Duodenal mucosa (tissue), 2 donors: ENCODE results near the gene ARRDC2.
"Not testable (repeated sequence)": the region's sequence is repeated elsewhere in the genome, so short reads cannot be mapped to it uniquely, and the experiment has no call there.

Experiments used
- H3K27ac ChIP-seq: one replicate; pipeline ENCODE4 v1.7.0; 2013; ENCODE audit warnings: low read depth, low read length
- H3K27me3 ChIP-seq, 2 donors: one replicate each; pipeline ENCODE4 v1.7.0; 2013; ENCODE audit warnings: low read length in 2 of 2, control low read depth in 1 of 2; ENCODE audit not compliant: insufficient read depth in 2 of 2, control insufficient read depth in 1 of 2
- H3K36me3 ChIP-seq, 2 donors: one replicate each; pipeline ENCODE4 v1.7.0; 2013; ENCODE audit warnings: low read length in 2 of 2, control low read depth in 1 of 2; ENCODE audit not compliant: insufficient read depth in 2 of 2, control insufficient read depth in 1 of 2
- H3K4me1 ChIP-seq, 2 donors: one replicate each; pipeline ENCODE4 v1.7.0; 2013; ENCODE audit warnings: low read length in 2 of 2, control low read depth in 1 of 2; ENCODE audit not compliant: insufficient read depth in 2 of 2, control insufficient read depth in 1 of 2
- H3K4me3 ChIP-seq, 2 donors: one replicate each; pipeline ENCODE4 v1.7.0; 2013; ENCODE audit warnings: low read length in 2 of 2, low read depth in 1 of 2
- H3K9ac ChIP-seq, 2 donors: one replicate each; pipeline ENCODE4 v1.7.0; 2013; ENCODE audit warnings: low read length in 2 of 2, low read depth in 1 of 2
- H3K9me3 ChIP-seq, 2 donors: one replicate each; pipeline ENCODE4 v1.7.0; 2013; ENCODE audit warnings: low read length in 2 of 2, control low read depth in 1 of 2; ENCODE audit not compliant: control insufficient read depth in 1 of 2

ARRDC2 gene

DNA sequence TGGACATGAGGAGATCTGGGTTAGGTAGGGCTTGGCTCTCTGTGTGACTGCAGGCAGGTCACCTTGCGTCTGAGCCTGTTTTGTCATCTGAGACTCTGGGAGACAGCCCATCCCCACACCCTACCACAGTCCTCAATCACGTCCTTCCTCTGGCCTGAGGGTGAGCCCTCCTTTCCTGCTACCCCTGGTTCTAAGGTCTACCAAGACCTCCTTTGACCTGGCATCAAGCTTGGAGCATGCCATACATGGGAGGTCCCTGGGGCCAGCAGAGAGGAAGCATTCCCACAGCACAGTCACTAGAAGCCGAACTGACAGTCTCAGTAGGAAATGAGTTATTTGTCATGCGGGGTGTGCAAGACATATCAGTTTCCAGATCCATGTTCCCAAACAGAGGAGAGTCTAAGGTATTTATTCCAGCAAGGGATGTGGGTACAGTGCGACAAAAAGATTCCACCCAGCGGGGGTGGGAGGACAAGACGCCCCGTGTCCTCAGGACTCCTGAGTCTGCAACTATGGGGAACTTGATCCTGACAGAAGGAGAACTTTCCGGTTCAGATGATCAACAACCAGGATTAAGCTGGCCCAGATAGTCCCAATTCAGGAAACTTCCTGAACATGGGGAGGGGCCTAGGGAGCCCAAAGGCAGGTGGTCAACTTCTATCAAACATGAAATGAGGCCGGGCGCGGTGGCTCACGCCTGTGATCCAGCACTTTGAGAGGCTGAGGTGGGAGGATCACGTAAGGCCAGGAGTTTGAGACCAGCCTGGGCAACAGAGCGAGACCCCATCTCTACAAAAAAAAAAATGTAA lies 9.5 kb downstream of the ARRDC2 start:
- H3K4me3 ChIP-seq: no peak overlapping the region
- no peaks in the 10 kb centered on the region for H3K9me3 ChIP-seq
- H3K27me3 ChIP-seq: no peaks in the 10 kb centered on the region
- H3K27ac ChIP-seq: peak overlapping the region; percentile 52
- H3K36me3 ChIP-seq: peaks cover 0 to 22% of the 10 kb centered on the region in 2 donors
- peak overlapping the region; percentile 4 to 9 for H3K9ac ChIP-seq
- peaks cover 25 to 32% of the 10 kb centered on the region in 2 donors for H3K4me1 ChIP-seq

DNA sequence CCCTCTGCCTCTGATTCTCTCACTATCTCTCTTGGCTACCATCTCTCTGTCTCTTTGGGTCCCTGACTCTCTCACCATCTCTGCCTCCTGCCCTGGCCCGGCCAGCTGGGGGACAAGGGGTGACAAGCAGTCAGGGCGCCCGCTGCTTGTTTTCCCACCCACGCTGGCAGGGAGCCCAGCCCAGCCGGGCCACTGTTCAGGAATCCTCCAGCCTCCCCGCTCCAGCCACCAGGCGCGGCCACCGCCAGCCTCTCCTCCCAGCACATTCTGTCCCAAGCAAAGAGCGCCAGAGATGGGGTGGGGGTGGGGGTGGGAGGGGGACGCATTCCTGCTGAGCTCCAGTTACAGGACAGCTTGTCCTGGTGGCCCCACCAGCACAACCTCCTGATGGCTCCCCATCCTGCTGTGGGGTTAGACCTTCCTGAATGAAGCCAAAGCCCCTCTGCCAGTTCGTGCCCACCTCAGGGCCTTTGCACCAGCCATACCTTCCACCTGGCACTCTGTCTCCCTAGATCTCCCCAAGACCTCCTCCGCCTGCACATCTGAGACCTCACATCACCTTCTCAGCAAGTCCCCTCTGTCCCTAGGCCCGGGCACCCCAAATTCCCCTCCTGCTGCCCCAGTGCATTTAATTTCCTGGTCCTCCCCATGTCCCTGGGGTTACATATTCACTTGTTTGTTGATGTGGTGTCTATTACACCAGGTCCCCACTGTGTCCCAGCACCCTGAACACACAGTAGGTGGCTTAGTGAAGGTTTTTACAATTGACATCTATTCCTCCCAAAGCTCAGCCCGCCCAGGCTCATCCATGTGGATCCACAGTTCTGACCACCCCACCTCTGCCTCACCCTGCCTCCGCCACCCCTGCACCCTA lies 12.5 kb downstream of the ARRDC2 start:
- Histone ChIP-seq H3K27me3 (no peaks in the 10 kb centered on the region), H3K9me3 (no peaks in the 10 kb centered on the region), H3K36me3 (peaks cover 0 to 2% of the 10 kb centered on the region in 2 donors), H3K4me3 (no peak overlapping the region), H3K4me1 (peaks cover 34 to 35% of the 10 kb centered on the region in 2 donors), H3K9ac (no peak overlapping the region), H3K27ac (peak overlapping the region; percentile 48)

DNA sequence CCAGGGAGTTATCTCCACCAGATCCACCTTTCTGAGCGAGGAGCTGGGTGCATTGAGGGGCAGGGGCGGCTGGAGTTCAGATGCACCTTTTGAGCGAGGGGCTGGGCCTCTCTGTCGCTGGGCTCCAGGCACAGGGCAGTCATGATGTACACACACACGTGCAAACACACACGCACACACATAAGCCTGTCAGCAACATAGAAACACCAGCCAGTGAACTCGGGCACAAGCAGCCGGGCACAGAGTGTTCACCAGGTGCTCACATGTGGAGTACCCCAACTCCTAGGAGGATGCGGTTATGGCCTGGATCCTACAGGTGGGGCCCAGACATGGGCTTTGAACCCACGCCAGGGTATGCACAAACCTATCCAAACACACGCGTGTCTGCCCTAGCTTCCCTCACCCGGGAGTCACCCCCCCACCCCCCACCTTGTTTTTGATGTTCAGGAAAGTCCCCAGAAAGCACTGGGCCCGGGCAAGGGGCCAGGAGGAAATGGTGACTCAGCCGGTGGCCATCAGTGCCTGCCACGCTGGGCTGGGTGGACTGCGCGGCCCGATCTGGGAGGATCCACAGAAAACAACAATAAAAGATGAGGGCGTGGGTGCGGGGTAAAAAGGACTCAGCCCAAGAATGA lies 13.3 kb downstream of the ARRDC2 start:
- Histone ChIP-seq H3K27ac (peak overlapping the region; percentile 48), H3K9ac (peak overlapping the region; percentile 19 to 51), H3K9me3 (no peaks in the 10 kb centered on the region), H3K4me3 (peak overlapping the region in 1 of 2 donors; percentile 40), H3K27me3 (no peaks in the 10 kb centered on the region), H3K4me1 (peaks cover 34 to 35% of the 10 kb centered on the region in 2 donors), H3K36me3 (no peaks in the 10 kb centered on the region)

DNA sequence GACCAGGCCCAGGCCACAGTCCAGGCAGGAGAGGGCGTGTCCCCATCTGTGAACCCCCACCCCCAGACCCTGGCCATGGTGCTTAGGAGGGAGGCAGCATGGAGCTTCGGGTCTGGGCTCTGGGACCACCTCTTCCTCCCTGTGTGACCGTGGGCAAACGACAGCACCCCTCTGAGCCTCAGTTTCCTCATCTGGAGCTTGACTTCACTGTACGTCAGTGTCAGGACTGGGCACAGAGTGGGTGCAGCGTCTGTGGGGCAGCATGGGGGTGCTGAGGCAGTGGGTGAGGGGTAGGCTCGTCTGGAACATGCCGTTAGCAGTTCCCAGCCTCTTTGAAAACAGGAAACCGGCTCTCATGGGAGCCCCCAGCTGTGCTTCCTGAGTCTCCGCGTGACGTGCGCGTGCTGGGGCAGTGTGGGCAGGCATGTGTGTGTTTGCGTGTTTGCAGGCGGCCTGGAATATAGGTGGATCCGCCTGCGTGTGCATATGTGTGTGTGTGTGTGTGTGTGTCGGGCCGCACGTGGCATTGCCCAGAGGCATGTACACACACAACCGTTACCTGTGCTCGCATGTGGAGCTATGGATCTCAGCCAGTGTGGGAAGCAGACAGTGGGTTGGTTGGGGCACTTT lies 15.8 kb downstream of the ARRDC2 start:
- Histone ChIP-seq H3K4me3 (peak overlapping the region in 1 of 2 donors; percentile 26), H3K9ac (peak overlapping the region in 1 of 2 donors; percentile 48), H3K36me3 (no peaks in the 10 kb centered on the region), H3K4me1 (peaks cover 24 to 27% of the 10 kb centered on the region in 2 donors), H3K27me3 (no peaks in the 10 kb centered on the region), H3K9me3 (no peaks in the 10 kb centered on the region), H3K27ac (peak overlapping the region; percentile 93)

DNA sequence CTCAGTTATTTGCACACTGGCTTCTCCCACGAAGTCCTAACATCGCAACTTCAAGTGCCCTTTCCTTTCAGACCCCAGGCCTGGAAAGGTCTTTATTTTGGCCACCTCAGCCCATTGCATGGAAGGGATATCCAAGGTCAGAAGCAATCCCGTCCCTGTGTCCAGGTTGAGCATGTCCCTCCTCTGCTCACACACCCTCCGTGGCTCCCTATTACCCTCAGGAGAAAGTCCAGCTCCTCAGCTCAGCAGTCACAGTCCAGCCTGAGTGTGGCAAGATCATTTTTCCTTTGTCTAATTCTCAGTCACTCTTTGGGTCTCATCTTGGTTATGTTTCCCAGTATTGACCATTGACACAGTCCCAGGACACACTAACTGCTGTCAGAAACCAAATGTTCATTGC lies 19.2 kb downstream of the ARRDC2 start:
- H3K27me3 ChIP-seq: no peaks in the 10 kb centered on the region
- no peak overlapping the region for H3K4me3 ChIP-seq
- no peak overlapping the region for H3K9ac ChIP-seq
- H3K4me1 ChIP-seq: peaks cover 15 to 19% of the 10 kb centered on the region in 2 donors
- H3K9me3 ChIP-seq: no peaks in the 10 kb centered on the region
- H3K36me3 ChIP-seq: no peaks in the 10 kb centered on the region
- H3K27ac ChIP-seq: no peak overlapping the region

DNA sequence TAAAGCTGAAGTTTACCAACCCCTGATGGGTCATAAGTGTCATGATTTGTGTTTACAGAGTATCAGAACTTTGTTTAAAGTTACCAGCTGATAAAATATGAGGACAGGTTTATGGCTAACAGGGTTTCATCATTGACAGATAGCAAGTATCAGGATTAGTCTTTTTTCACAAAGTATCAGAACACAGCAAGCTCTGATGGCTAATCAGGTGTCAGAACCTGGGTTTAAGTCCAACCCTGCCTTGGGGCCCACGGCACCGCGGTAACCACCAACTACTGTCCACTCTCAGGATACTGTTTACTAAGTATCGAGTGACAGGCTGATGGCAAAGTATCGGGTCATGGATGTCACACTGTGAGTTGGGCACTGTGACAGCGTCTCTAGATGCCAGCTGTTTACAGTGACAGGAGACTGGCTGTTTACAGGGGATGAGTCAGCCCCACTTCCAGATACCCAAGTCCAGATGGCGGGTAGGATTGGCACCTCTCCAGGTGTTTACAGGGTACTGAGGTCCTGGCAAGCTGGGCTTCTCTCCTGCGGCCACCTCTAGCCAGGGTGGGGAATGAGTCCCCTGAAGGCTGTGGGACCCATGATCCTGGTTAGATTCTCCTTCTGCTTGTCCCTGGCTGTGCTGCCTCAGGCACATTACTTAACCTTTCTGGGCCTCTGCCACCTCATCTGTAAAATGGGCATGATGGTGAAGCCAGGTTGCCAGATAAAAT lies 21.8 kb downstream of the ARRDC2 start:
- Histone ChIP-seq H3K9me3 (no peaks in the 10 kb centered on the region), H3K4me1 (peaks cover 6 to 7% of the 10 kb centered on the region in 2 donors), H3K9ac (peak overlapping the region in 1 of 2 donors; percentile 33), H3K4me3 (no peak overlapping the region), H3K27me3 (no peaks in the 10 kb centered on the region), H3K36me3 (no peaks in the 10 kb centered on the region), H3K27ac (no peak overlapping the region)

DNA sequence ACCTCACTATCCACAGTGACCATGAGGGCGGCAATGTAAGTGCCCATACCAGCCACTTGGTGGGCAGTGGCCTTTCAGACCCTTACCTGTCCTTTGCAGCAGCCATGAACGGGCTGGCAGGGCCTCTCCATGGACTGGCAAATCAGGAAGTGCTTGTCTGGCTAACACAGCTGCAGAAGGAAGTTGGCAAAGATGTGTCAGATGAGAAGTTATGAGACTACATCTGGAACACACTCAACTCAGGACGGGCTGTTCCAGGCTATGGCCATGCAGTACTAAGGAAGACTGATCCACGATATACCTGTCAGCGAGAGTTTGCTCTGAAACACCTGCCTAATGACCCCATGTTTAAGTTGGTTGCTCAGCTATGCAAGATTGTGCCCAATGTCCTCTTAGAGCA lies 23.4 kb downstream of the ARRDC2 start:
- not testable (repeated sequence) for H3K27me3 ChIP-seq, H3K36me3 ChIP-seq, H3K9me3 ChIP-seq, H3K4me3 ChIP-seq, H3K9ac ChIP-seq, H3K4me1 ChIP-seq, H3K27ac ChIP-seq

DNA sequence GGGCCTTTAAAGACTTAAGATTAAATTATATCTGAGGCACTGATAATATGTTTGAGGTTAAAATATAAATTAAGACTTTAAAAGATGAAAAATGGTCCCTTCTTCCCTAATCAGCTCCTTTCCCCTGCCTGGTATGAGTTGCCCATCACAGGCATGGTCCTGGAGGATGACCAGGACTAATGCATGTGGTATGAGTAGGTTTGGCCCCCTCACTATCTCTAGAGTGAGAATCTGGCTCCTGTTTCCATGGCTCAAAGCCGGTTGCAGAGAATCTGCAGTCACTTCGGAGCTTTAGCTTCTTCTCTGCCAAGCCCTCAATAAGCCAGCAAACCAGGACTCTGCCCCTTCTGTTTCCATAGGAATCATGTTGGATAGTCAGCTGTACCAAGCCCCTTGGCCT lies 24.1 kb downstream of the ARRDC2 start:
- not testable (repeated sequence) for H3K36me3 ChIP-seq, H3K4me1 ChIP-seq, H3K9me3 ChIP-seq, H3K27me3 ChIP-seq, H3K4me3 ChIP-seq, H3K27ac ChIP-seq, H3K9ac ChIP-seq

DNA sequence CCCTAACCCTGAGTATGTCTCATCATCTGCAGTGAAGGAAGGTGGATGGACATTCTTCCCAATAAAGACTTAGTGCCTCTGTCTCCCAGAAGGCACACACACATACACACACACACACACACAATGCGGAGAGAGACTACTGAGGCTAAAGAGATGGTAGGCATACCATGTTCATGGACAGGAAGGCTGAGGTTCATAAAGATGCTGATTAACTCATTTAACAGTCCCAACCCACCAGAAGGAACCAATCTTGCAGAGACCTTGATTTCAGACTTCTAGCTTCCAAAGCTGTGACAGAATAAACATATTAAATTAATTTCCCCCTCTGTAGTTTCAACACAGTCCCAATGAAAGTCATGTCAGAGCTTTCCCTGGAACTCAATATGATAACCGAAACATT lies 33.1 kb downstream of the ARRDC2 start:
- Histone ChIP-seq H3K4me1 (peaks cover 8 to 16% of the 10 kb centered on the region in 2 donors), H3K36me3 (no peaks in the 10 kb centered on the region), H3K27ac (no peak overlapping the region), H3K4me3 (no peak overlapping the region), H3K27me3 (no peaks in the 10 kb centered on the region), H3K9ac (no peak overlapping the region), H3K9me3 (peaks cover 0 to 4% of the 10 kb centered on the region in 2 donors)
